GM12801 (cell line): ENCODE measurements around the gene TNFAIP8L3.

ENCODE experiments used
- CTCF ChIP-seq: IDR thresholded peaks from one replicate; pipeline ENCODE4 v1.5.1; 2011; ENCODE audit warnings: control low read depth; ENCODE audit not compliant: insufficient read length; ENCODE audit errors: extremely low read depth

The TNFAIP8L3 gene

GRCh38 chr15:51093488-51093838 lies 1.2 kb downstream of the TNFAIP8L3 start:
- TF ChIP-seq CTCF, result no peak

- TF ChIP-seq CTCF, result no peak
Observed at GRCh38 chr15:51092480-51093040, 2.1 kb downstream of the TNFAIP8L3 start.

- no peak for TF ChIP-seq CTCF
Observed at GRCh38 chr15:51090753-51091152, 4.0 kb downstream of the TNFAIP8L3 start.

- TF ChIP-seq CTCF, result no peak
Observed at GRCh38 chr15:51089699-51090453, 4.8 kb downstream of the TNFAIP8L3 start.

GRCh38 chr15:51089041-51089440 lies 5.7 kb downstream of the TNFAIP8L3 start:
- no peak for TF ChIP-seq CTCF

- TF ChIP-seq CTCF, result no peak
Observed at GRCh38 chr15:51088585-51088984, 6.1 kb downstream of the TNFAIP8L3 start.

- TF ChIP-seq CTCF, result no peak
Observed at GRCh38 chr15:51087513-51087912, 7.2 kb downstream of the TNFAIP8L3 start.
